H1 (cell line): ENCODE data around the gene DCAF4. TPM values are rescaled to one million over a fixed set of nuclear protein-coding genes. Genes with fewer than 3 reads are reported as not detected.

Source experiments
- KDM1A ChIP-seq: fragments of 200-600, 300-600 bp; sonication (generic); IDR thresholded peaks from 2 replicates; pipeline ENCODE4 v1.7.1; 2016; ENCODE audit warnings: mild to moderate bottlenecking, low read length, borderline replicate concordance
- TCF12 ChIP-seq: IDR thresholded peaks from 2 replicates; pipeline ENCODE4 v1.6.1; 2011; ENCODE audit warnings: low read depth, mild to moderate bottlenecking, low read length
- polyA plus RNA-seq, 7 experiments: library from polyadenylated mRNA; depleted of rRNA in 3 of 7; stranded (reverse) in 5 of 7; unstranded in 2 of 7; fragments of >200 nt in 5 of 7; fragments of 200-250 nt in 2 of 7; gene quantifications; 1 replicate in 5 of 7; 2 replicates in 1 of 7; 4 replicates in 1 of 7; pipeline versions ENCODE4 v1.2.1 to v1.2.3, GENCODE V29; 2011 to 2013; ENCODE audit warnings: missing spikeins in 2 of 7, mixed read lengths in 2 of 7
- total RNA-seq: library from RNA; stranded (reverse); fragmentation: NEBNext Ultra II Directional; extraction: Animal tissue kit (Norgen Biotek cat#: 25700); gene quantifications from 2 replicates; pipeline ENCODE4 v1.2.1, GENCODE V29; 2021
- TF ChIP-seq, protein P1 (sequence below): fragments of 300-600 bp; sonication (generic); IDR thresholded peaks from 2 replicates; pipeline ENCODE4 v1.7.1; 2012; ENCODE audit warnings: low read length, moderate library complexity, mild to moderate bottlenecking, inconsistent platforms; ENCODE audit not compliant: insufficient replicate concordance

The DCAF4 gene
- total and polyA plus RNA-seq, 2 of the 8 experiments (the other 6 are each of a cell fraction or from before 2014, with no cell fraction given) = 17.0 to 21.1 TPM

DNA sequence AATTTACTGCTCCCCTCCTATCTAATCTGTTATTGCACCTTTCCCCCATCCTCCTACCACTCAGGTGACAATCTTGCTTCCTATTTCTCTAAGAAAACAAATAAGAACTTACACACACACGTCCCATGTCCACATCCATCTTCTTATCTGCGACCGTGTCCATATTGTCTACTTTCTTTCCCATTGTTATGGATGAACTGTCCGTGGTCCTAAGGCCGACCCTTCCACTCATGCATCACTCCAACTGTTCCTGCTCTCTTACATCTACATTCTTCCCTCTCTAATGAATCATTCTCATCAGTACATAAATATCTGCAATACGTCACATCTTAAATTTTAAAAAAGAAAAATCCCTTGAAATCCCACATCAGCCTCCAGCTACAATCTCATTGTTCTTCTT, 70.7 kb downstream of the DCAF4 start (continued):
- TF ChIP-seq, protein P1, sequence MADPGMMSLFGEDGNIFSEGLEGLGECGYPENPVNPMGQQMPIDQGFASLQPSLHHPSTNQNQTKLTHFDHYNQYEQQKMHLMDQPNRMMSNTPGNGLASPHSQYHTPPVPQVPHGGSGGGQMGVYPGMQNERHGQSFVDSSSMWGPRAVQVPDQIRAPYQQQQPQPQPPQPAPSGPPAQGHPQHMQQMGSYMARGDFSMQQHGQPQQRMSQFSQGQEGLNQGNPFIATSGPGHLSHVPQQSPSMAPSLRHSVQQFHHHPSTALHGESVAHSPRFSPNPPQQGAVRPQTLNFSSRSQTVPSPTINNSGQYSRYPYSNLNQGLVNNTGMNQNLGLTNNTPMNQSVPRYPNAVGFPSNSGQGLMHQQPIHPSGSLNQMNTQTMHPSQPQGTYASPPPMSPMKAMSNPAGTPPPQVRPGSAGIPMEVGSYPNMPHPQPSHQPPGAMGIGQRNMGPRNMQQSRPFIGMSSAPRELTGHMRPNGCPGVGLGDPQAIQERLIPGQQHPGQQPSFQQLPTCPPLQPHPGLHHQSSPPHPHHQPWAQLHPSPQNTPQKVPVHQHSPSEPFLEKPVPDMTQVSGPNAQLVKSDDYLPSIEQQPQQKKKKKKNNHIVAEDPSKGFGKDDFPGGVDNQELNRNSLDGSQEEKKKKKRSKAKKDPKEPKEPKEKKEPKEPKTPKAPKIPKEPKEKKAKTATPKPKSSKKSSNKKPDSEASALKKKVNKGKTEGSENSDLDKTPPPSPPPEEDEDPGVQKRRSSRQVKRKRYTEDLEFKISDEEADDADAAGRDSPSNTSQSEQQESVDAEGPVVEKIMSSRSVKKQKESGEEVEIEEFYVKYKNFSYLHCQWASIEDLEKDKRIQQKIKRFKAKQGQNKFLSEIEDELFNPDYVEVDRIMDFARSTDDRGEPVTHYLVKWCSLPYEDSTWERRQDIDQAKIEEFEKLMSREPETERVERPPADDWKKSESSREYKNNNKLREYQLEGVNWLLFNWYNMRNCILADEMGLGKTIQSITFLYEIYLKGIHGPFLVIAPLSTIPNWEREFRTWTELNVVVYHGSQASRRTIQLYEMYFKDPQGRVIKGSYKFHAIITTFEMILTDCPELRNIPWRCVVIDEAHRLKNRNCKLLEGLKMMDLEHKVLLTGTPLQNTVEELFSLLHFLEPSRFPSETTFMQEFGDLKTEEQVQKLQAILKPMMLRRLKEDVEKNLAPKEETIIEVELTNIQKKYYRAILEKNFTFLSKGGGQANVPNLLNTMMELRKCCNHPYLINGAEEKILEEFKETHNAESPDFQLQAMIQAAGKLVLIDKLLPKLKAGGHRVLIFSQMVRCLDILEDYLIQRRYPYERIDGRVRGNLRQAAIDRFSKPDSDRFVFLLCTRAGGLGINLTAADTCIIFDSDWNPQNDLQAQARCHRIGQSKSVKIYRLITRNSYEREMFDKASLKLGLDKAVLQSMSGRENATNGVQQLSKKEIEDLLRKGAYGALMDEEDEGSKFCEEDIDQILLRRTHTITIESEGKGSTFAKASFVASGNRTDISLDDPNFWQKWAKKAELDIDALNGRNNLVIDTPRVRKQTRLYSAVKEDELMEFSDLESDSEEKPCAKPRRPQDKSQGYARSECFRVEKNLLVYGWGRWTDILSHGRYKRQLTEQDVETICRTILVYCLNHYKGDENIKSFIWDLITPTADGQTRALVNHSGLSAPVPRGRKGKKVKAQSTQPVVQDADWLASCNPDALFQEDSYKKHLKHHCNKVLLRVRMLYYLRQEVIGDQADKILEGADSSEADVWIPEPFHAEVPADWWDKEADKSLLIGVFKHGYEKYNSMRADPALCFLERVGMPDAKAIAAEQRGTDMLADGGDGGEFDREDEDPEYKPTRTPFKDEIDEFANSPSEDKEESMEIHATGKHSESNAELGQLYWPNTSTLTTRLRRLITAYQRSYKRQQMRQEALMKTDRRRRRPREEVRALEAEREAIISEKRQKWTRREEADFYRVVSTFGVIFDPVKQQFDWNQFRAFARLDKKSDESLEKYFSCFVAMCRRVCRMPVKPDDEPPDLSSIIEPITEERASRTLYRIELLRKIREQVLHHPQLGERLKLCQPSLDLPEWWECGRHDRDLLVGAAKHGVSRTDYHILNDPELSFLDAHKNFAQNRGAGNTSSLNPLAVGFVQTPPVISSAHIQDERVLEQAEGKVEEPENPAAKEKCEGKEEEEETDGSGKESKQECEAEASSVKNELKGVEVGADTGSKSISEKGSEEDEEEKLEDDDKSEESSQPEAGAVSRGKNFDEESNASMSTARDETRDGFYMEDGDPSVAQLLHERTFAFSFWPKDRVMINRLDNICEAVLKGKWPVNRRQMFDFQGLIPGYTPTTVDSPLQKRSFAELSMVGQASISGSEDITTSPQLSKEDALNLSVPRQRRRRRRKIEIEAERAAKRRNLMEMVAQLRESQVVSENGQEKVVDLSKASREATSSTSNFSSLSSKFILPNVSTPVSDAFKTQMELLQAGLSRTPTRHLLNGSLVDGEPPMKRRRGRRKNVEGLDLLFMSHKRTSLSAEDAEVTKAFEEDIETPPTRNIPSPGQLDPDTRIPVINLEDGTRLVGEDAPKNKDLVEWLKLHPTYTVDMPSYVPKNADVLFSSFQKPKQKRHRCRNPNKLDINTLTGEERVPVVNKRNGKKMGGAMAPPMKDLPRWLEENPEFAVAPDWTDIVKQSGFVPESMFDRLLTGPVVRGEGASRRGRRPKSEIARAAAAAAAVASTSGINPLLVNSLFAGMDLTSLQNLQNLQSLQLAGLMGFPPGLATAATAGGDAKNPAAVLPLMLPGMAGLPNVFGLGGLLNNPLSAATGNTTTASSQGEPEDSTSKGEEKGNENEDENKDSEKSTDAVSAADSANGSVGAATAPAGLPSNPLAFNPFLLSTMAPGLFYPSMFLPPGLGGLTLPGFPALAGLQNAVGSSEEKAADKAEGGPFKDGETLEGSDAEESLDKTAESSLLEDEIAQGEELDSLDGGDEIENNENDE = no peak
- no peak for TF ChIP-seq KDM1A
- TF ChIP-seq TCF12 = no peak
- TF ChIP-seq, all 59 proteins: peak for 0
